Erythroblast (primary cell): Measurements from ENCODE around the gene SLC6A13.
A peak's percentile ranks its signal among the peaks of the same experiment; 100 is the strongest.

Experiments
- GATA1 ChIP-seq: IDR thresholded peaks from 2 replicates; pipeline ENCODE4 v1.6.1; 2011; ENCODE audit warnings: low read depth, mild to moderate bottlenecking, control low read depth, low read length, moderate library complexity
- POLR2A ChIP-seq: IDR thresholded peaks from 2 replicates; pipeline ENCODE4 v1.6.1; 2011; ENCODE audit warnings: mild to moderate bottlenecking, low read length

DNA sequence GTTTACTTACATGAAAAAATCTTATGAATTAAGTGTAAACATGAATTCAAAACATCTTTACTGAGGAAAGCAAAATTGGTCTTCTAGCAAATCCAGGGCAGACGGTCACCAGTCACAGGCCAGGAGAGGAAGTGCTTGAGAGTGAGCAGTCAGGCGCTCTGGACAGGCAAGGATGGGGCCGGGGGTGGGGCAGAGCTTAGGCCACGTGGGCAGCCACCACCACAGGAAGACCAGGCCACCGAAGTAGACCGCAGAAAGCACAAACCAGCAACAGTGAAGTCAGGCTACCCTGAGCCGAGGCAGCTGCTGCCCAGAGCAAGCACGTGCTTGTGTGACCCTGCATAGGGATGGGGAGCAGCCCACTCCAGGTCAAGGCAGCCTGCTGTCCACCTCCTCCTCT lies 82.2 kb downstream of the SLC6A13 start:
- TF ChIP-seq POLR2A (peak; percentile 55), GATA1 (no peak)
